Measurements from ENCODE around the gene APOA5. TPM values are rescaled to one million over a fixed set of nuclear protein-coding genes. Genes with fewer than 3 reads are reported as not detected.

Gene APOA5
- total and polyA plus RNA-seq, 2 of the 8 experiments (the other 6 are each of a cell fraction or from before 2014, with no cell fraction given): 0.08 to 0.15 TPM

GRCh38 chr11:116794851-116795250 is 3.2 kb upstream of the APOA5 start (continued):
- TF ChIP-seq CTCF (IDR thresholded peaks at IDR 0.05; ENCODE audit: control extremely low read depth in 1 of 3, insufficient read depth in 1 of 3, low read depth in 1 of 3, low read length in 3 of 3): no peak
- no peak for TF ChIP-seq CTBP2 (IDR thresholded peaks at IDR 0.05; ENCODE audit: borderline replicate concordance, insufficient read depth, insufficient read length, low read length)
- TF ChIP-seq KDM4A (IDR thresholded peaks at IDR 0.05; ENCODE audit: low read depth, low read length, severe bottlenecking): no peak
- no peak for TF ChIP-seq SP2 (IDR thresholded peaks at IDR 0.05; ENCODE audit: low read length)
- no peak for TF ChIP-seq POLR2AphosphoS5 (IDR thresholded peaks at IDR 0.05; ENCODE audit: low read depth, low read length)

Measured in H1 (cell line).